Stimulated activated naive CD8-positive, alpha-beta T cell treated with anti-CD3 and anti-CD28 coated beads, Interleukin-15, amount 100 ng/mL, for 72 hours (primary cell): ENCODE data around the gene GSTO1.
"Not testable (repeated sequence)": the region's sequence is repeated elsewhere in the genome, so short reads cannot be mapped to it uniquely, and the experiment has no call there.

Source experiments
- ATAC-seq: fragments of 150-1000 bp; cut with Tn5 transposase; 2 replicates; pipeline ENCODE4 v1.10.0; 2021; ENCODE audit warnings: mild to moderate bottlenecking, moderate library complexity
- DNase-seq, 2 donors: peaks; one replicate each; pipeline ENCODE4 v3.0.0; 2021 to 2022
- H3K27ac Mint-ChIP-seq, 2 donors: one replicate each; pipeline ENCODE4 v1.8.0; 2022; ENCODE audit warnings: mild to moderate bottlenecking in 2 of 2, mixed read lengths in 2 of 2, moderate library complexity in 2 of 2
- H3K27me3 Mint-ChIP-seq: one replicate; pipeline ENCODE4 v1.8.0; 2022; ENCODE audit warnings: mixed read lengths
- H3K4me1 Mint-ChIP-seq: one replicate; pipeline ENCODE4 v1.8.0; 2022; ENCODE audit warnings: mild to moderate bottlenecking, mixed read lengths
- H3K4me3 Mint-ChIP-seq, 2 donors: one replicate each; pipeline ENCODE4 v1.8.0; 2022; ENCODE audit warnings: mild to moderate bottlenecking in 2 of 2, mixed read lengths in 2 of 2, moderate library complexity in 1 of 2
- H3K9me3 Mint-ChIP-seq, 2 donors: one replicate each; pipeline ENCODE4 v1.8.0; 2022; ENCODE audit warnings: mixed read lengths in 2 of 2

The GSTO1 gene

DNA sequence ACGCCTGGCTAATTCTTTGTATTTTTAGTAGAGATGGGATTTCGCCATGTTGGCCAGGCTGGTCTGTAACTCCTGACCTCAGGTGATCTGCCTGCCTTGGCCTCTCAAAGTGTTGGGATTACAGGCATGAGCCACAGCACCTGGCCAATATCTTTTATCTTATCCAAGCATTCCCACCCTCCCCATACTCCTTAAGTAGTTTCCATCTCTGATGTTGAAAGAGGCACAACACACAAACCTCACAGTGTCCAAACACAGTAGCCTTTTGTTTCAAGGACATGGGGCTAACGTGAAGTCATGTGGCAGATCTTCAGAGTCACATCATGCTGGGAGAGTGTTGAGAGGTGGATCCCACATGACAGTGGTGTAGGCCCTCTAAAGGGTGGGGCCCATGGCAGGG is 11.7 kb upstream of the GSTO1 start:
- not testable (repeated sequence) for H3K4me3 Mint-ChIP-seq, DNase-seq, ATAC-seq, H3K9me3 Mint-ChIP-seq, H3K27ac Mint-ChIP-seq
- Mint-ChIP-seq H3K4me1 (peaks cover 14% of the 10 kb centered on the region), H3K27me3 (peaks cover 31% of the 10 kb centered on the region)

DNA sequence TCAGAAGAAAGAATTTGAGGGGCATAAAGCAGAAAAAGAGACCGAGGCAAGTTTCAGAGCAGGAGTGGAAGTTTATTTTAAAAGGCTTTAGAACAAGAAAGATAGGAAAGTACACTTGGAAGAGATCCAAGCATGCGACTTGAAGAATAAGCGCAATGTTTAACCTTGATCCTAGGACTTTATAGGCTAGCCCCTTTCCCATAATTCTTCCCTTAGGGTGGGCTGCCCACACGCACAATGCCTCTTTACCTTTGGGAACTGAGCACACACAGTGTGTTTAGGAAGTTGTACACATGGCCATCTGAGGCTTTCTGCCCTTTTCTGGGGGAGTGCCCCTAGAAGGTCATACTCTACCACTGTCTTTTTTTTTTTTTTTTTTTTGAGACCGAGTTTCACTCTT is 11.2 kb upstream of the GSTO1 start:
- Mint-ChIP-seq H3K27ac (no peak overlapping the region), H3K4me1 (peaks cover 14% of the 10 kb centered on the region), H3K27me3 (peaks cover 32% of the 10 kb centered on the region), H3K4me3 (no peak overlapping the region), H3K9me3 (no peaks in the 10 kb centered on the region)
- ATAC-seq (no peak), DNase-seq (no peak)

DNA sequence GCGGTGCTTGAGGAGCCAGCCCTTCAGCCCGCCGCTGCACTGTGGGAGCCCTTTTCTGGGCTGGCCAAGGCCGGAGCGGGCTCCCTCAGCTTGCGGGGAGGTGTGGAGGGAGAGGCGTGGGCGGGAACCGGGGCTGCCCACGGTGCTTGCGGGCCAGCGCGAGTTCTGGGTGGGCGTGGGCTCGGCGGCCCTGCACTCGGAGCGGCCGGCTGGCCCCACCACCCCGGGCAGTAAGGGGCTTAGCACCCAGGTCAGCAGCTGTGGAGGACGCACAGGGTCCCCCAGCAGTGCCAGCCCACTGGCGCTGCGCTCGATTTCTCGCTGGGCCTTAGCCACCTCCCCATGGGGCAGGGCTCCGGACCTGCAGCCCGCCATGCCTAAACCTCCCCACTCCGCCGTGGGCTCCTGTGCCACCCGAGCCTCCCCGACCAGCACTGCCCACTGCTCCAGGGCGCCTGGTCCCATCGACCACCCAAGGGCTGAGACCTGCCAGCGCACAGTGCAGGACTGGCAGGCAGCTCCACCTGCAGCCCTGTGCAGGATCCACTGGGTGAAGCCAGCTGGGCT is 9.5 kb upstream of the GSTO1 start:
- Mint-ChIP-seq H3K27ac (no peak overlapping the region), H3K9me3 (no peaks in the 10 kb centered on the region), H3K4me1 (peaks cover 14% of the 10 kb centered on the region), H3K27me3 (peaks cover 34% of the 10 kb centered on the region), H3K4me3 (no peak overlapping the region)
- ATAC-seq: no peak
- DNase-seq: no peak

DNA sequence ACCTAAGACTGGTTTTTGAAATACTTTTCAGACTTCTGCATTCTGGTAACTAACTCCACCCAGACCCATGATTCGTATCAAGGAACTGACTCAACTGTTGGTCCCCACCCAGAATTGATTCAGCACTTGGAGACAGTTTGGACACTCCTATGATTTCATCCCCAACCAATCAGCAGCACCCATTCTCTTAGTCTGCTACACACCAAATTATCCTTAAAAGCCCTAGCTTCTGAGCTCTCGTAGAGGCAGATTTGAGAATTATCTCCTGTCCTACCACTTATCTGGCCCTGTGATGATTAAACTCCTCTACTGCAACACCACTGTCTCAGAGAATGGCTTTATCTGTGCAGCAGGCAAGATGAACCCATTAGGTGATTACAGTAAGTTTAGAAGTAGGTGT is 7.7 kb upstream of the GSTO1 start:
- Mint-ChIP-seq H3K27ac (no peak overlapping the region), H3K4me3 (no peak overlapping the region), H3K27me3 (peaks cover 32% of the 10 kb centered on the region), H3K4me1 (peaks cover 14% of the 10 kb centered on the region), H3K9me3 (no peaks in the 10 kb centered on the region)
- peak; percentile 71 for ATAC-seq
- DNase-seq: peak in 1 of 2 donors; percentile 26

DNA sequence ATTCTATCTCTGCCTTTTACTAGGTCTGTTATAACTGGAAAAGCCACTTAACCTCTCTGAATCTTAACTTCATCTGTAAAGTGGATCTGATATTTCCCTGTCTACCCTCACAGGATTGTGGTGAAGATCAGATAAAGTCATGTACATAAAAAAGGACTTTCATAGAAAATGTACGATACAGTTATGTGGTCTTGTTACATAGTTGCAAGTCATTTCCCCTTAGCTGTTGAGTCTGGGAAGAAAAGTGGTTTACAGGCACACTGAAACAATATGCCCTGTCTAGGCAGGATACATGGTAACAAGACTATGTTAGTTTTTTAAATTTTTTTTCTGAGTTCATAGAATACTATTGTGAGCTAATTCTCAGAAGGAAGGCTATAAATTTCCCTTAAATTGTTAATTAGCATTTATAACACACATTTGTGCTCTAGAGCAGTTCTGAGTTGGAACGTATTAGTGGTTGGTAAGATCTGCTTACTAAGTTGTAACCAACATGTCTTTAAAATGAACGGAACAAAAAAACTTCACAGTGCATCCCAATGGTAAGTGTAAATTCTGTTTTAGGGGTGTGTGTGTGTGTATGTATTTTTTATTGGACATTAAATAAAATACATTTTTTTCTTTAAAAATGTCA is 7.1 kb upstream of the GSTO1 start:
- no peak overlapping the region for H3K27ac Mint-ChIP-seq
- H3K4me3 Mint-ChIP-seq: peak overlapping the region; percentile 19 to 55
- H3K4me1 Mint-ChIP-seq: peaks cover 17% of the 10 kb centered on the region
- no peaks in the 10 kb centered on the region for H3K9me3 Mint-ChIP-seq
- H3K27me3 Mint-ChIP-seq: peaks cover 32% of the 10 kb centered on the region
- ATAC-seq (peak; percentile 88), DNase-seq (no peak)

DNA sequence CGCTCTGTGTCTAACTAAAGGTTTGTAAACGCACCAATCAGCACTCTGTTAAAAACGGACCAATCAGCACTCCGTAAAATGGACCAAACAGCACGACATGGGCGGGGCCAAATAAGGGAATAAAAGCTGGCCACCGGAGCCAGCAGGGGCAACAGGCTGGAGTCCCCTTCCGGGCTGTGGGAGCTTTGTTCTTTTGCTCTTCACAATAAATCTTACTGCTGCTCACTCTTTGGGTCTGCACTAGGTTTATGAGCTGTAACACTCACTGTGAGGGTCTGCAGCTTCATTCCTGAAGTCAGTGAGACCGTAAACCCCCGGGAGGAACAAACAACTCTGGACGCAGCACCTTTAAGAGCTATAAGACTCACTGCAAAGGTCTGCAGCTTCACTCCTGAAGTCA is 5.8 kb upstream of the GSTO1 start:
- H3K9me3 Mint-ChIP-seq, H3K27ac Mint-ChIP-seq, ATAC-seq, H3K4me3 Mint-ChIP-seq, DNase-seq: not testable (repeated sequence)
- peaks cover 23% of the 10 kb centered on the region for H3K27me3 Mint-ChIP-seq
- H3K4me1 Mint-ChIP-seq: peaks cover 30% of the 10 kb centered on the region

DNA sequence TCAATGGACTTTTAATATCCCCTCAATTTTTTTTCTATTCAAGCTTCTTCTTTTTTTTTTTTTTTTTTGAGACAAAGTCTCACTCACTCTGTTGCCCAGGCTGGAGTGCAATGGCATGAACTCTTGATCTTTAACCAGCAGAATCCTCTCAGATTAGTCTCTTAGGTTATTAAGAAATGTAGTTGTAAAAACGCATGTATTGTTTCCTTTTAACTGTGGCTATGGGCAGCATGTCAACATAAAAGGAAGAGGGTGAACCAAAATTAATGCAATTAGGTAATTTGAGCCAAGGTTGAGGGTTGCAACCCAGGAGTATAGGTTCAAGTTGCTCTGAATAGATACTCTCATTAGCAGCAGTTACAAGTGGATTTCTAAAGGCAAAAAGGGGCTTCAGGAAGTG is 4.3 kb upstream of the GSTO1 start:
- H3K27me3 Mint-ChIP-seq: peaks cover 23% of the 10 kb centered on the region
- H3K4me3 Mint-ChIP-seq: no peak overlapping the region
- H3K4me1 Mint-ChIP-seq: peaks cover 37% of the 10 kb centered on the region
- H3K9me3 Mint-ChIP-seq: peaks cover 0 to 4% of the 10 kb centered on the region in 2 donors
- DNase-seq: no peak
- H3K27ac Mint-ChIP-seq: no peak overlapping the region
- ATAC-seq: no peak

DNA sequence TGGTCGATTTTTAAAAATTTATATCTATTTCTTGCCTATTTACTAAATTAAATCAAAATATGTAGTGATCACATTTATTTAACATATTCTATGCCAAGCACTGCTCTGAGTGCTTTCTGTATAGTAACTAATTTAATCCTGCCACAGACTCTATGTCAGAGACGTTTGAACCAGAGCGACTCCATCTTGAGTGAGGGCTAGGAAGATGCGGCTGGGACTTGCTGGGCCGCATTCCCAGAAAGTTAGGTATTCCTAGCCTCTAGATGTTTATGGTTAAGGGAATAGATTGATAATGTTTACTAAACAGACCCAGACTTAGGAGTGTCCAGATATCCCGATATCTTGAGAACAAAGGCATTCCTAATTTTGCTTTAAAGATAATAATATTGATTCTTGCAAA is 3.2 kb upstream of the GSTO1 start:
- Mint-ChIP-seq H3K27ac (no peak overlapping the region), H3K9me3 (peaks cover 0 to 4% of the 10 kb centered on the region in 2 donors), H3K4me1 (peaks cover 41% of the 10 kb centered on the region), H3K27me3 (peaks cover 23% of the 10 kb centered on the region), H3K4me3 (no peak overlapping the region)
- DNase-seq (no peak), ATAC-seq (no peak)

DNA sequence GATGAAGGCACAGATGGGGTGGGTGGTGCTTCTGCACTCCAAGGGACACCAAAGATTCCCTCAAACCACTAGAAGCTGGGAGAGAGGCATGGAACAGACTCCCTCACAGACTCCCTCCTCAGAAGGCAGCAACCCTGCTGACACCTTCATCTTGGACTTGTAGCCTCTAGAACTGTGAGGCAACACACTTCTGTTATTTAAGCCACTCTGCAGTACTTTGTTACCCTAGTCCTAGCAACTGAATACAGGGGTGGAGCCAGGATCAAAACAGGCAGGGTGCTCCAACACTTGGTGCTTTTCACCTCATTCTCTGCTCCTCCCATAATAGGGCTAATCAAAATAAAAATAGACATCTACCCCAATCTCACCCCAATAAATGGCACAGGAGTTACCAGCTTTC is 2.3 kb upstream of the GSTO1 start:
- Mint-ChIP-seq H3K4me3 (no peak overlapping the region), H3K9me3 (peaks cover 0 to 4% of the 10 kb centered on the region in 2 donors), H3K4me1 (peaks cover 40% of the 10 kb centered on the region), H3K27me3 (peaks cover 23% of the 10 kb centered on the region), H3K27ac (no peak overlapping the region)
- DNase-seq: no peak
- ATAC-seq: no peak

DNA sequence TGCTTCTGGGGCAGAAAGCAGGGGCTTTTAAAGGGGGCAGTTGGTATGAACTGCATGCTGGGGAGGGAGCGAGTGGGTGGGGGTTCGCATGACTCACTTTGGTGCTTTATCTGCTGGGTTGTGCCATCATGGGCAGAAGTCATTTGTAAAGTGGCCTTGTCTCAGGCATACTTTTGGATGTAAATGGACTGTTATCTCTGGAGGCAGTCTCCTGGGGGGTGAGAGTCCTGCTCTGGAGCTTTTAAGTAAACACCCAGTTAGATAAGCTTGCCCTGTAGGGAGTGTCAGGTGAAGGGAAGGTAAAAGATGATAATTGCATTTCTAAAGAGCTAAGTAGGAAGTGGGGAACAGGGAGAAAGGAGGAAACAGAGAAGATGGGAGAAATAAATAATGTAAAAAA is 1.6 kb upstream of the GSTO1 start:
- H3K4me3 Mint-ChIP-seq: peak overlapping the region; percentile 8 to 69
- no peak overlapping the region for H3K27ac Mint-ChIP-seq
- ATAC-seq: no peak
- H3K27me3 Mint-ChIP-seq: peaks cover 23% of the 10 kb centered on the region
- H3K9me3 Mint-ChIP-seq: peaks cover 0 to 4% of the 10 kb centered on the region in 2 donors
- no peak for DNase-seq
- H3K4me1 Mint-ChIP-seq: peaks cover 40% of the 10 kb centered on the region

DNA sequence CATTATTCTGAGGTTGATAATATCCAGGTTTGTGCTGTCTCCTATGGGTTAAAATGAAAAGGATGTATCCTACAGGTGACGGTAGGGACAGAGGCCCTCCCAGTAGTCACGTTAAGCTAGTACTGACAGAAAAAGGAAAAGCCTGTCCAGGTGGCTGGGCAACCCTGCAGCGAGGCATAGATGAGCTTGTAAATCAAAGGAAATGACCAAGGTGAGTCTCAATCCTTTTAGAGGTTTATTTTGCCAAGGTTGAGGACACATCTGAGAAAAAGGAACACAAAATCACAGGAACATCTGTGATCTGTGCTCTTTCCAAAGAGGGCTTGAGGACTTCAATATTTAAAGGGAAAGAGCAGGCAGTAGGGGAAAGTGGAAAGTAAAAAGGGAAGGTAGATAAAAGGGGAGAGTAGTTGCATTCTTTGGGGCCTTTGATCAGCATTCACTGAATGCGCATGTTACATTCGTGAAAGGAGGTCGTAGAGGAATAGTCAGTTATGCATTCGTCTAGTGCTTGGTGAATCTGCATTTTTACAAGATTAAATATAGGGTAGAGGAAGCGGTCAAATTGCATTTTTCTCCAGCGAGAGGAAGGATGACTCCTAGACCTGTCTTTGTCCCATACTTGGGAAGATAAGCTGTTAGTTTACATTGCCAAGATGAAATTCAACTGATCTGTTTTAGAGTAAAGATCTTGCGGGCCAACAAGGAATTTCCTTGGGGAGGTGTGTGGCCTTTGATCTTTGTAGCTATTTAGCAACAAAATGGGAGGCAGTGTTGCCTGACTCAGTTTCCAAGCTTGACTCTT is 884 bp upstream of the GSTO1 start:
- peak overlapping the region; percentile 85 to 99 for H3K4me3 Mint-ChIP-seq
- H3K27me3 Mint-ChIP-seq: peaks cover 19% of the 10 kb centered on the region
- H3K27ac Mint-ChIP-seq: peak overlapping the region; percentile 12 to 95
- H3K4me1 Mint-ChIP-seq: peaks cover 47% of the 10 kb centered on the region
- DNase-seq: no peak
- H3K9me3 Mint-ChIP-seq: peaks cover 0 to 4% of the 10 kb centered on the region in 2 donors
- no peak for ATAC-seq

DNA sequence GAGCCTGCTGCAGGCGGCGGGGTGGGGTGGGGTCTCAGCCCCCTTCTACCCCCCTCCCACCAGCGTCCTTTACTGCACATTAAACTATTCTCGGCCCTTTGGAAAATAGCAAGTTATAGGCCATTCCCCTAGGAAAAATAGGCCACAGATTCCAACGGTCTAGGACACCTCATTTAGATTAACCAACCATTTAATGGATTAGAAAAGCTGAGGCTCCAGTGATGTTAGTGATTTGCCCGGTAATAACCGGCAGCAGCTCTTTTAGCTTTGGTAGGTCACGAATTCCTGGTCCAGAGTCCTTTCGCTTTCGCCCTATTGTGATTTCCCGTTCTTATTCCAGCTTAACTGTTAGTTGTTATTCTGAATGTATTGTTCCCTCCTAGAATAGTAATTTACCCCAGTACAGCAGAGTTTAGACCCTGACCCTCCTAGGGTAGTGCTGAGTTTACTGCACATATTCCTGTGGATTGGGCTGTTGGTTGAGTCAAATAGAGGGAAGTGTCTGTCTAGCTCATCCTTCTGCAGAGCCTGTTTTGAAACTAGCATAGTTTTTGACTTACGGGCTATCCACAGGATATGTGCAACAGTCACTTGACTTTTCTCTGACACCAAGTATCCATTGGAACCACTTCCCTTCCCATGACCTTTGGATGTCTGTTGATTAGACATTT is 754 bp downstream of the GSTO1 start:
- peaks cover 3% of the 10 kb centered on the region for H3K27me3 Mint-ChIP-seq
- H3K9me3 Mint-ChIP-seq: peaks cover 0 to 4% of the 10 kb centered on the region in 2 donors
- DNase-seq (peak in 1 of 2 donors; percentile 29), ATAC-seq (peak; percentile 81)
- peak overlapping the region; percentile 85 to 99 for H3K4me3 Mint-ChIP-seq
- H3K27ac Mint-ChIP-seq: peak overlapping the region; percentile 84 to 95
- peaks cover 63% of the 10 kb centered on the region for H3K4me1 Mint-ChIP-seq

DNA sequence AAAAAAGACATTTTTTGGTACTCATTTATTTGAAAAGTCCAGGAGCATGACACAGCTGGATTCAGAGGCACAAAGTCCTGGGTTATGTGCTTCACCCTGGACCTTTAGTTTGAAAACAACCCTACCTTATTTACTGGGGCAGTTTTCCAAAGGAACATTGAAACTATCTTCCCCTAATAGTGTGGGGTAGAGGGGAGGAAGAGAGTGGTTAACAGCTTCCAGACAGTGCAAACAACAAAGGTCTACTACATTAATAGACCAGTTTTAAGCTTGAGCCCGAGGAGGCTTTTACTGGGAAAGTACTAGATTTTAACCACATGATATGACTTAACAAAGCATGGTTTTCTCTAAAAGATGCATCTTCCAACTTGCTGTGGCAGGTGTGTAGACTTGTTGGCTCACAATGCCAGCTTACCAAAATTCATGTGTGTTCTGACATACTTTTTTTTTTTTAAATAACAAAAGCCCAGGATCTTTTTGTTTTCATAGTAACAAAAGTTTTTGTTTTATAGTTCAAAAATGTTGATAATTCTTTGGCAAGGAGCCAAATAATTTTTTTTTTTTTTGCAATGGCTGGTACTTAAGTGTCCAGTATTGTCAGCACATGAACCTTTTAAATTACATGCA is 1.8 kb downstream of the GSTO1 start:
- ATAC-seq: no peak

DNA sequence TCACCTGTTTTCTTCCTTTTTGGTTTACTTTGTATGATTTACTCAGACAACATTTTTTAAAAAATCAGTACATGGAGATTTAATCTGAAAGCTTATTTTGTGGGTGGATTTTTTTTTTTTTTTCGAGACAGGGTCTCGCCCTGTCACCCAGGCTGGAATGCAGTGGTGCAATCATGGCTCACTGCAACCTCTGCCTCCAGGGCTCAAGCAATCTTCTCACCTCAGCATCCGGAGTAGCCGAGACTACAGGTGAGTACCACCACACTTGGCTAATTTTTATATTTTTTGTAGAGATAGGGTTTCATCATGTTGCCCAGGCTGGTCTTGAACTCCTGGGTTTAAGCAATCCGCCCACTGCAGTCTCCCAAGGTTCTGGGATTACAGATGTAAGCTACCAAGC is 2.5 kb downstream of the GSTO1 start:
- Mint-ChIP-seq H3K27me3 (no peaks in the 10 kb centered on the region), H3K4me1 (peaks cover 81% of the 10 kb centered on the region), H3K4me3 (peak overlapping the region; percentile 41 to 99), H3K9me3 (peaks cover 0 to 4% of the 10 kb centered on the region in 2 donors), H3K27ac (peak overlapping the region in 1 of 2 donors; percentile 71)
- no peak for DNase-seq
- no peak for ATAC-seq

More for the DNA sequence above, 1.8 kb downstream of the GSTO1 start:
- no peak for DNase-seq
- peak overlapping the region; percentile 85 to 99 for H3K4me3 Mint-ChIP-seq
- H3K27ac Mint-ChIP-seq: peak overlapping the region; percentile 67 to 95
- peaks cover 0 to 4% of the 10 kb centered on the region in 2 donors for H3K9me3 Mint-ChIP-seq
- no peaks in the 10 kb centered on the region for H3K27me3 Mint-ChIP-seq
- H3K4me1 Mint-ChIP-seq: peaks cover 73% of the 10 kb centered on the region

DNA sequence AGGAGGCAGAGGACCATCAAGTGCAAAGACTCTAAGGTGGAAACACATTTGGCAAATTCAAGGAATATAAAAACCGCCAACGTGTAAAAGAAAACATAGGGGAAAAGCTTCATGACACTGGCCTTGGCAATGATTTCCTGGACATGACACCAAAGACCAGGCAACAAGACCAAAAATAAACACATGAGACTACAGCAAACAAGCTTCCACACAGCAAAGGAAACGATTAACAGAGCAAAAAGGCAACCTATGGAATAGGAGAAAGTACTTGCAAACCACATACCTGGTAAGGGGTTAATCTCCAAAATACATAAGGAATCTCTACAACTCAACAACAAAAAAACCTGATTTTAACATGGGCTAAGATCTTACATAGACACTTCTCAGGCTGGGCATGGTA is 3.5 kb downstream of the GSTO1 start:
- H3K4me1 Mint-ChIP-seq: peaks cover 80% of the 10 kb centered on the region
- H3K9me3 Mint-ChIP-seq: peaks cover 0 to 4% of the 10 kb centered on the region in 2 donors
- ATAC-seq (no peak), DNase-seq (no peak)
- peak overlapping the region in 1 of 2 donors; percentile 68 for H3K4me3 Mint-ChIP-seq
- H3K27ac Mint-ChIP-seq: peak overlapping the region in 1 of 2 donors; percentile 89
- no peaks in the 10 kb centered on the region for H3K27me3 Mint-ChIP-seq
